HL-60 (cell line): Measurements from ENCODE around the gene ABHD17A.

Source experiments
- GABPA ChIP-seq: IDR thresholded peaks from 2 replicates; pipeline ENCODE4 v1.6.1; 2012; ENCODE audit warnings: low read depth
- TF ChIP-seq, protein P1 (sequence below): IDR thresholded peaks from one replicate; pipeline ENCODE4 v1.5.1; 2011; ENCODE audit warnings: low read length, control low read depth, inconsistent platforms; ENCODE audit not compliant: insufficient read depth

DNA sequence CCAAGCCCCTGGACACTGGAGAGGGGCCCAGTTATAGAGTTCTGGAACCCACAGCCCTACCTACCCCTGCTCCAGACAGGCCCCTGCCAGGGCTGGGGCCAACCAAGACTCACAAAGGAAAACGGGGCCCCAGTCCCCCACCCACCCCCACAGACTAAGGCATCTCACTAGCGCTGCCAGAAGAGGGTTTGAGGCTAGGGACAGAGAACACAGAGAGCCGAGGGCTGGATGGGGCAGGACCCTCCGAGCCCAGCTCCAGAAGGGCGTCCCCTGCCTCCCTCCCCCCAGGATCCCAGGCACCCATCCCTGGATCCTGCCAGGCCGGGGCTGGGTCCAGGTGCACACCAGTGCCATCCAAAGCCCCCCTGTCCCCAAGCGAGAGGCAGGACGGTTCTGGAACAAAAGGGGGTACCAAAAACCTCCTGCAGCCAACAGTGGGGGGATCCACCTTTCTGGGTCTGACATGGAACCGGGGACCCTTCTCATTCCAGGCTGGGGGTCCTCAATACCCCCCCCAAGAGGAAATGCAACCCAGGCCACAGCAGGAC, 32.6 kb downstream of the ABHD17A start:
- no peak for TF ChIP-seq GABPA
- TF ChIP-seq, protein P1, sequence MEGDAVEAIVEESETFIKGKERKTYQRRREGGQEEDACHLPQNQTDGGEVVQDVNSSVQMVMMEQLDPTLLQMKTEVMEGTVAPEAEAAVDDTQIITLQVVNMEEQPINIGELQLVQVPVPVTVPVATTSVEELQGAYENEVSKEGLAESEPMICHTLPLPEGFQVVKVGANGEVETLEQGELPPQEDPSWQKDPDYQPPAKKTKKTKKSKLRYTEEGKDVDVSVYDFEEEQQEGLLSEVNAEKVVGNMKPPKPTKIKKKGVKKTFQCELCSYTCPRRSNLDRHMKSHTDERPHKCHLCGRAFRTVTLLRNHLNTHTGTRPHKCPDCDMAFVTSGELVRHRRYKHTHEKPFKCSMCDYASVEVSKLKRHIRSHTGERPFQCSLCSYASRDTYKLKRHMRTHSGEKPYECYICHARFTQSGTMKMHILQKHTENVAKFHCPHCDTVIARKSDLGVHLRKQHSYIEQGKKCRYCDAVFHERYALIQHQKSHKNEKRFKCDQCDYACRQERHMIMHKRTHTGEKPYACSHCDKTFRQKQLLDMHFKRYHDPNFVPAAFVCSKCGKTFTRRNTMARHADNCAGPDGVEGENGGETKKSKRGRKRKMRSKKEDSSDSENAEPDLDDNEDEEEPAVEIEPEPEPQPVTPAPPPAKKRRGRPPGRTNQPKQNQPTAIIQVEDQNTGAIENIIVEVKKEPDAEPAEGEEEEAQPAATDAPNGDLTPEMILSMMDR = no peak
